Peyer's patch (tissue), 4 donors: ENCODE measurements around the gene RAPGEFL1.

ENCODE experiments used
- CTCF ChIP-seq, 6 experiments: fragments of 450-650 bp in 4 of 6; fragments of 200-600 bp in 2 of 6; sonication (generic) in 1 of 6; IDR thresholded peaks; one replicate each; pipeline ENCODE4 v1.5.1; 2017 to 2019; ENCODE audit warnings: antibody characterized with exemption in 6 of 6, mild to moderate bottlenecking in 3 of 6, moderate library complexity in 1 of 6
- POLR2A ChIP-seq, 2 donors: fragments of 450-650 bp; IDR thresholded peaks; one replicate each; pipeline ENCODE4 v1.5.1; 2017; ENCODE audit warnings: antibody characterized with exemption in 2 of 2, mild to moderate bottlenecking in 2 of 2, moderate library complexity in 2 of 2

GRCh38 chr17:40218740-40219593 is 41.7 kb downstream of the RAPGEFL1 start, which contains the start of gene WIPF2:
- TF ChIP-seq CTCF (IDR thresholded peaks at IDR 0.05) (peak; percentile 76 to 95 (median 86)), POLR2A (IDR thresholded peaks at IDR 0.05) (peak; percentile 52 to 78)
